Nephron progenitor cell (in vitro differentiated cells): ENCODE data around the gene RBMS2.

ENCODE experiments used
- DNase-seq: peaks from one replicate; pipeline ENCODE4 v3.0.0; 2021
- H3K27ac Mint-ChIP-seq: 2 replicates; pipeline ENCODE4 v1.8.0; 2021; ENCODE audit warnings: mild to moderate bottlenecking, moderate library complexity, mixed read lengths
- H3K27me3 Mint-ChIP-seq: 2 replicates; pipeline ENCODE4 v1.8.0; 2021; ENCODE audit warnings: mild to moderate bottlenecking, low read depth, mixed read lengths; ENCODE audit not compliant: poor library complexity
- H3K36me3 Mint-ChIP-seq: 2 replicates; pipeline ENCODE4 v1.8.0; 2021; ENCODE audit warnings: low read depth, mixed read lengths
- H3K4me1 Mint-ChIP-seq: 2 replicates; pipeline ENCODE4 v1.8.0; 2021; ENCODE audit warnings: mixed read lengths
- H3K4me3 Mint-ChIP-seq: 2 replicates; pipeline ENCODE4 v1.8.0; 2021; ENCODE audit warnings: mild to moderate bottlenecking, moderate library complexity, mixed read lengths
- H3K9me3 Mint-ChIP-seq: 2 replicates; pipeline ENCODE4 v1.8.0; 2021; ENCODE audit warnings: mild to moderate bottlenecking, moderate library complexity, mixed read lengths
- TF ChIP-seq, protein P1 (sequence below): fragments of 200-600 bp; sonication (generic); IDR thresholded peaks from 2 replicates; pipeline ENCODE4 v1.5.0; 2021; ENCODE audit warnings: antibody characterized with exemption

Gene RBMS2

DNA sequence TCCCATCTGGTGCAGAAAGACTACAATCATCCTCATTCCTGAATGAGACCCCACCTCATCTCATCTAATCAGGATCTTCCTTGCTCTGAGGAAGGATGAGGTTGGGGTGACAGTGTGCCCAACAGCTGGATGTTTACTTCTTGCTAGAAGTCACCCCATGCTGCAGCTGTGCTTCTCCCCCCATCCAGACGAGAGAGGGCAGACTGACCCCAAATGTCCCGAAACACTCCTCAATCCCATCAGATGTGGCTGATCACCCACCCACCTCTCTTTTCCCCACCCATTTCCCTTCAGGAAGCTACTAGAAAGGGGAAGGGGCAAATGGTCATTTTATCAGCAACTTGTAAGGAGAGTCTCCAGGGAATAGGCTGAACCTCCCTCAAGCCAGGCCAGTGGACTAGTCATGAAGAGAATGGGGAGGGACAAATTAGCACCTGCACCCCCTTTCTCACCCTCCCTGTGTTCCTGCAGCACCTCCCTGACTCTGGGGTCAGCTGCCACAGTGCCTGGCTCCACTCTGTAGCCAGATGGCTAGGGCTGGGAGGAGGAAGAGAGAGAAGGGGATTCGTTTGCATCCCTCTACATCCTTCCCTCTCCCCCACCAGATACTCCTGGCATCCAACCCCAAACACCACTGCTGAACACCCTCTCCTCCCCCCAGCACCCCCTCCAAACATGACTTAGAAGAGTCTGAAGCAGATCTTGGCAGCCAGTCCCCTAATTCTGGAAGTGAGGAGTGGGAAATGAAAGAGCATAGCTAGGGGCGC is 111.3 kb downstream of the RBMS2 start:
- Mint-ChIP-seq H3K4me1 (peaks cover 91% of the 10 kb centered on the region), H3K36me3 (peaks cover 7% of the 10 kb centered on the region), H3K4me3 (peak overlapping the region; percentile 96), H3K27me3 (no peaks in the 10 kb centered on the region), H3K27ac (peak overlapping the region; percentile 89), H3K9me3 (no peaks in the 10 kb centered on the region)
- TF ChIP-seq, protein P1, sequence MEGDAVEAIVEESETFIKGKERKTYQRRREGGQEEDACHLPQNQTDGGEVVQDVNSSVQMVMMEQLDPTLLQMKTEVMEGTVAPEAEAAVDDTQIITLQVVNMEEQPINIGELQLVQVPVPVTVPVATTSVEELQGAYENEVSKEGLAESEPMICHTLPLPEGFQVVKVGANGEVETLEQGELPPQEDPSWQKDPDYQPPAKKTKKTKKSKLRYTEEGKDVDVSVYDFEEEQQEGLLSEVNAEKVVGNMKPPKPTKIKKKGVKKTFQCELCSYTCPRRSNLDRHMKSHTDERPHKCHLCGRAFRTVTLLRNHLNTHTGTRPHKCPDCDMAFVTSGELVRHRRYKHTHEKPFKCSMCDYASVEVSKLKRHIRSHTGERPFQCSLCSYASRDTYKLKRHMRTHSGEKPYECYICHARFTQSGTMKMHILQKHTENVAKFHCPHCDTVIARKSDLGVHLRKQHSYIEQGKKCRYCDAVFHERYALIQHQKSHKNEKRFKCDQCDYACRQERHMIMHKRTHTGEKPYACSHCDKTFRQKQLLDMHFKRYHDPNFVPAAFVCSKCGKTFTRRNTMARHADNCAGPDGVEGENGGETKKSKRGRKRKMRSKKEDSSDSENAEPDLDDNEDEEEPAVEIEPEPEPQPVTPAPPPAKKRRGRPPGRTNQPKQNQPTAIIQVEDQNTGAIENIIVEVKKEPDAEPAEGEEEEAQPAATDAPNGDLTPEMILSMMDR: no peak
- DNase-seq: no peak

DNA sequence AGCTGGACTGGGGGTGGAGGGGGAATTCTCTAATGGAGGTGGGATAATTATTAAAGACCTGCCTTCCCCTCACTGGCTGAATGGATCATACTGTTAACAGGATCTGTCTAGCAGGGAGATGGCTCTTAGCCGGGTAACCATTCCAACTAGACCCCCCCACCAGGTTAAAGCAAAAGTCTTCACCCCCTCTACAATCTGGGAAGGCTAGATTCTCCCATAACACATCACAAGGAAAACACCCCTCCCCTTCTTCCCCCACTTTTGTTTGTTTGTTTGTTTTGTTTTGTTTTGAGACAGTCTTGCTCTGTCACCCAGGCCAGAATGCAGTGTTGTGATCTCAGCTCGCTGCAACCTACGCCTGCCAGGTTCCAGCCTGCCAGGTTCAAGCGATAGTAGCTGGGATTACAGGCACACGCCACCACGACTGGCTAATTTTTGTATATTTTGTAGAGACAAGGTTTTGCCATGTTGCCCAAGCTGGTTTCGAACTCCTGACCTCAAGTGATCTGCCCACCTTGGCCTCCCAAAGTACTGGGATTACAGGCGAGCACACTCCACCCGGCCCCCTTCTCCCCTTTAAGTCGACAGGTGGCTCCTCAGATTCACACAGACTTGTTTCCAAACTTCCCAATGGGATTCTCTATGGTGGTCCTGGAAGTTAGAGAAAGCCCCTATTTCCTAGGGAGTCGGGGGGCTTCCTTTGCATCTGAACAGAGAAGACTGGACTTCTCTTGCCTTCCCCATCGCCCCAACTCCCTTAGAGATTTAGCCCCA is 112.0 kb downstream of the RBMS2 start:
- H3K4me1 Mint-ChIP-seq: peaks cover 89% of the 10 kb centered on the region
- H3K4me3 Mint-ChIP-seq: peak overlapping the region; percentile 96
- DNase-seq: peak; percentile 6
- no peaks in the 10 kb centered on the region for H3K9me3 Mint-ChIP-seq
- peak overlapping the region; percentile 95 for H3K27ac Mint-ChIP-seq
- no peaks in the 10 kb centered on the region for H3K27me3 Mint-ChIP-seq
- H3K36me3 Mint-ChIP-seq: peaks cover 11% of the 10 kb centered on the region
- TF ChIP-seq, protein P1: no peak

DNA sequence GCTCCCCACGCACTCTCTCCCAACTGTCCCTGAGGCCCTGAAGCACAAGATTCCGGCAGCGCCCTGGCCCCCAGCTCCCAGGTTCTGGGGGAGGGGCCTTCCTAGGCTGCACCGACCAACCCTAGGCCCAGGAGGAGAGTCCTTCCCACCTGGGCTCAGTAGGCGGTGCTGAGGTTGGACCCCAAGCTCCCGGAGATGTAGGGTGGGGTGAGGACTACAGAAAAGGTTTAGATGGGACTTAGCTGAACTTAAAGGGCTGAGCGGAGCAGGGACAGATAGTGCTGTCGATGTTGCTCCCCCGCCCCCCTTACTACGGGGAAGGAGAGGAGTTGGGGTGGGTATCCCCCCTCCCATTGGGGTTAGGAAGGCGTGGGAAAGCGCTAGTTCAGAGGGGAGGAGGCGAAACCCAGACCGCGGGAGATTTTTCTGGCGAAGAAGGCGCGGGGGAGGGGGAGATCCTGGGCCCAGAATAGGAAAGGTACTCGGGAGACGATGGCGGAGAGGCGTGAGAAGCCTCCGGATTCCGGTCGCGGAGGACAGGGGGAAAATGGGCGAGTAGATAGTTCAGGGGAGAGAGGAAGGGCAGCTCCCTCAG is 112.7 kb downstream of the RBMS2 start:
- Mint-ChIP-seq H3K27ac (peak overlapping the region; percentile 95), H3K9me3 (no peaks in the 10 kb centered on the region), H3K27me3 (peaks cover 4% of the 10 kb centered on the region), H3K4me1 (peaks cover 82% of the 10 kb centered on the region), H3K4me3 (peak overlapping the region; percentile 96), H3K36me3 (peaks cover 18% of the 10 kb centered on the region)
- peak; percentile 61 for DNase-seq
- TF ChIP-seq, protein P1: no peak

DNA sequence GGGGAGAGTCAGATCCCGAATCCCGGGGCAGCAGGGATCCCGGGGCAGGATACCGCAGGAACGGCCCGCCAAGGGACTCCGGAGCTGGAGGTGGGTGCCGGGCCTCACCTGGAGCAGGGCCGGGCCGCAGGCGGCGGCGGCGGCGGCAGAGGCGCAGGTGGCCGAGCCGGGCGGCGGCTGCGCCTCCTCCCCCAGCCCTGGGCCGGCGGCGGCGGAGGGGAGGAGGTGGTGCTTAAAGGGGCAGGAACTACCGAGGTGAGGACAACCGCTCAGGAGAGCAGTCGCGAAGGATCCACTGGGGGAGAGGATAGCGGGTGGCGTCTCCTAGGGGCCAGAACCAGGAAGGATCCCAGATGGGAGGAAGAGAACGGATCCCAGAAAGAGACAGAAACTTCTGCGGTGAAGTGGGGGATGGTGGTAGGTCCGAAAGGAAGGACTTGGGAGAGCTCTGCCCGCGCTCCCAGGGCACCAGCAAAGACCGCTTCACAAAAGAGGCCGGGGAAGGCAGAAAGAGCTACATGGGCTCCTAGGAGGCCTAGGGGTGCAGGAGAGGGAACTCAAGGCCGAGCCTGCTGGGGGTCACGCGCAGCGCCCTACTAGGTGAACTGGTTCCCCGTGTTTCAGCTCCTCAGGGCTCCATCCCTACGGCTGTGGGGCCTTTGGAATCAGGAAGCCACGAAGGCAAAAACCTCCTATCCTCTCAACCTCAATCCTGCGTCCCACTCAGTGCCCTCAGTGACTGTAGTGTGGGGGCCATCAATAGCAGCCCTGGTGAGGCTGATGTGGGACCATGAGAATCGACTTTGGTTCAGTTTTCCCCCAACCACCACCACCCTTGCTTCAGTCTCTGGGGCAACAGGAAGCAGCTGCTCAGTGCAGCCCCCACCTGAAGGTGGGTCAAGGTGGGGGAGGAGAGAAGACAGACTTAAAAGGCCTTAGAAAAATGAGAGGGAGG is 113.5 kb downstream of the RBMS2 start:
- TF ChIP-seq, protein P1: peak; percentile 31
- peak overlapping the region; percentile 96 for H3K4me3 Mint-ChIP-seq

More for the DNA sequence above, 113.5 kb downstream of the RBMS2 start:
- H3K9me3 Mint-ChIP-seq: no peaks in the 10 kb centered on the region
- peaks cover 5% of the 10 kb centered on the region for H3K27me3 Mint-ChIP-seq
- H3K4me1 Mint-ChIP-seq: peaks cover 82% of the 10 kb centered on the region
- peaks cover 26% of the 10 kb centered on the region for H3K36me3 Mint-ChIP-seq
- H3K27ac Mint-ChIP-seq: peak overlapping the region; percentile 99
- DNase-seq: peak; percentile 72
